ENCODE data around the gene PARP3.

PARP3 gene

DNA sequence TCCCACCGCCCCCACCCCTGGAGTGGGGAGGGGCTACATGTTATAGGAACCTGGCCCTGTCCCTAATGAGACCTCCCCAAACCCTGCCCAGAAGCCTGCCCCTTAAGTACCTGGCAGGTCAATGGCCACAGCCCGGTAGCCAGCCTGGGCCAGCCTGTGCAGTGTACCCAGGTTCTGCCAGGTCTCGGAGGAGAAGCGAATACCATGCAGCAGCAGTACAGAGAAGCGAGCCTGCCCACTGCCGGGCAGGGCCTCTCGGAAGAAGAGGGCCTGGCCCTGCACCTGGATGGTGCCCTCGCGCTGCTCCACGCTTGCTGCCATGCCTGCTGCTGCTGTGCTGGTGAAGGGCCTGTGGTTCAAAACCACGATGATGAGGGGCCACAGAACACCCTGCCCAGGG, 29.2 kb downstream of the PARP3 start:
- H3K27ac ChIP-seq = no peak overlapping the region
- H3K9me3 ChIP-seq (ENCODE audit: low read depth, low read length) = no peaks in the 10 kb centered on the region
- TF ChIP-seq FOXP2 (optimal IDR thresholded peaks at IDR 0.05; ENCODE audit: control extremely low read depth, extremely low read length, insufficient read depth) = no peak
- TF ChIP-seq EZH2 (IDR thresholded peaks at IDR 0.05) = no peak
- no peak overlapping the region for H3K4me3 ChIP-seq
- DNase-seq (ENCODE audit: low read depth, low spot score) = no peak
- no peaks in the 10 kb centered on the region for H3K36me3 ChIP-seq (ENCODE audit: insufficient read depth, low read length)
- H3K9ac ChIP-seq (ENCODE audit: insufficient read length) = no peak overlapping the region

DNA sequence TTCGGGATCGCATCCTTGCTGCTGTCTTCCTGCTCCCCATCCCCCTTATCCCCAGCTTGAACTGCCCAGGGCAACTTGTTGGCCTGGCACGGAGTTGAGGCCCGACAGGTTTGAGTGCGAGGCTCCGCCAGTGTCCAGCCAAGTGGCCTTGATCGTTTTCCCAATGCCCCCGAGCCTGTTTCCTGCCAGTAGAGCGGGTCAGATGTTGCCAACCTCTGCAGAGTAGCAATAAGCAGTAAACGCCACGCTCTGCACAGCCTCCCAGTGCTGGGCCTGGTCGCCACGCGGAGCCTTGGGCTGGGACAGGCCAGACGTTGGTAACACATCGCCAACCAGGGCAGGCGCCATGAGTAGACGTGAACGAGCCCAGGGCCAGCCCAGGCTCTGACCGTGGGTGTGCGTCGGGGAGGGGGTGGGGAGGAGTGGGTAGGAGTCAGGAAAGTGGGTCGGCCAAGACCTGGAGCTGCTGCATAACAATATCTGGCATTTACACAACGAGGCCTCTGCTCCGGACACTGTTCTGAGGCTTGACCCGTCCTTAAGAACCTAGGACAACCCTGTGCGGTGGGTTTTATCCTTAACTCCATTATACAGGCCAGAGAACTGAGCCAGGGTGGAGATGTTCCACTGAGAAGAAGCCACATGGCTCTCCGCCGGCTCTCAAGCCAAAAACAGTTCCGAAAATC, 32.3 kb downstream of the PARP3 start:
- Histone ChIP-seq H3K4me3 (peak overlapping the region; percentile 83), H3K9ac (ENCODE audit: insufficient read length) (peak overlapping the region; percentile 73), H3K27ac (peak overlapping the region; percentile 54), H3K36me3 (ENCODE audit: insufficient read depth, low read length) (no peaks in the 10 kb centered on the region), H3K9me3 (ENCODE audit: low read depth, low read length) (no peaks in the 10 kb centered on the region)
- no peak for DNase-seq (ENCODE audit: low read depth, low spot score)
- TF ChIP-seq FOXP2 (optimal IDR thresholded peaks at IDR 0.05; ENCODE audit: control extremely low read depth, extremely low read length, insufficient read depth) = no peak
- TF ChIP-seq POLR2AphosphoS5 (IDR thresholded peaks at IDR 0.05; ENCODE audit: borderline replicate concordance, low read depth, low read length) = no peak
- no peak for TF ChIP-seq EZH2 (IDR thresholded peaks at IDR 0.05)

- Histone ChIP-seq H3K9ac (ENCODE audit: insufficient read length) (peak within 1 kb of the TSS; percentile 73), H3K9me3 (ENCODE audit: low read depth, low read length) (no peaks in the 10 kb centered on the region), H3K4me3 (peak within 1 kb of the TSS; percentile 83), H3K27ac (peak within 1 kb of the TSS; percentile 54), H3K36me3 (ENCODE audit: insufficient read depth, low read length) (no peaks in the 10 kb centered on the region)
- DNase-seq (ENCODE audit: low read depth, low spot score) = no peak
- TF ChIP-seq FOXP2 (optimal IDR thresholded peaks at IDR 0.05; ENCODE audit: control extremely low read depth, extremely low read length, insufficient read depth) = no peak
- TF ChIP-seq POLR2AphosphoS5 (IDR thresholded peaks at IDR 0.05; ENCODE audit: borderline replicate concordance, low read depth, low read length) = peak; percentile 45; the same call in 1 of the 2 replicates
These were observed 33.0 kb downstream of the PARP3 start, which contains the start of gene ABHD14A for GRCh38 chr3:51974963-51975851. Gene ABHD14A (plus strand): TSS chr3:51975064. CDS start chr3:51975136, 72 bp downstream.

- no peaks in the 10 kb centered on the region for H3K9me3 ChIP-seq (ENCODE audit: low read depth, low read length)
- DNase-seq (ENCODE audit: low read depth, low spot score) = no peak
- H3K9ac ChIP-seq (ENCODE audit: insufficient read length) = no peak overlapping the region
- no peak for TF ChIP-seq FOXP2 (optimal IDR thresholded peaks at IDR 0.05; ENCODE audit: control extremely low read depth, extremely low read length, insufficient read depth)
- no peak for TF ChIP-seq EZH2 (IDR thresholded peaks at IDR 0.05)
- no peak for TF ChIP-seq POLR2AphosphoS5 (IDR thresholded peaks at IDR 0.05; ENCODE audit: borderline replicate concordance, low read depth, low read length)
- no peaks in the 10 kb centered on the region for H3K36me3 ChIP-seq (ENCODE audit: insufficient read depth, low read length)
- H3K27ac ChIP-seq = no peak overlapping the region
- H3K4me3 ChIP-seq = peak overlapping the region; percentile 83; the same call in 1 of the 2 replicates
These were observed 33.8 kb downstream of the PARP3 start for GRCh38 chr3:51975852-51976549.

GRCh38 chr3:51977446-51978142, 35.4 kb downstream of the PARP3 start:
- Histone ChIP-seq H3K9ac (ENCODE audit: insufficient read length) (no peak overlapping the region), H3K9me3 (ENCODE audit: low read depth, low read length) (no peaks in the 10 kb centered on the region), H3K4me3 (no peak overlapping the region), H3K36me3 (ENCODE audit: insufficient read depth, low read length) (no peaks in the 10 kb centered on the region), H3K27ac (no peak overlapping the region)
- no peak for DNase-seq (ENCODE audit: low read depth, low spot score)
- TF ChIP-seq FOXP2 (optimal IDR thresholded peaks at IDR 0.05; ENCODE audit: control extremely low read depth, extremely low read length, insufficient read depth) (no peak), EZH2 (IDR thresholded peaks at IDR 0.05) (no peak), POLR2AphosphoS5 (IDR thresholded peaks at IDR 0.05; ENCODE audit: borderline replicate concordance, low read depth, low read length) (no peak)

GRCh38 chr3:51978143-51978502, 36.0 kb downstream of the PARP3 start:
- TF ChIP-seq EZH2 (IDR thresholded peaks at IDR 0.05) (no peak), POLR2AphosphoS5 (IDR thresholded peaks at IDR 0.05; ENCODE audit: borderline replicate concordance, low read depth, low read length) (no peak), FOXP2 (optimal IDR thresholded peaks at IDR 0.05; ENCODE audit: control extremely low read depth, extremely low read length, insufficient read depth) (no peak)
- Histone ChIP-seq H3K9ac (ENCODE audit: insufficient read length) (no peak overlapping the region), H3K27ac (no peak overlapping the region), H3K4me3 (no peak overlapping the region), H3K36me3 (ENCODE audit: insufficient read depth, low read length) (no peaks in the 10 kb centered on the region), H3K9me3 (ENCODE audit: low read depth, low read length) (no peaks in the 10 kb centered on the region)
- no peak for DNase-seq (ENCODE audit: low read depth, low spot score)

GRCh38 chr3:51980253-51980652, 38.1 kb downstream of the PARP3 start:
- Histone ChIP-seq H3K4me3 (no peak overlapping the region), H3K36me3 (ENCODE audit: insufficient read depth, low read length) (no peaks in the 10 kb centered on the region), H3K27ac (no peak overlapping the region), H3K9ac (ENCODE audit: insufficient read length) (no peak overlapping the region), H3K9me3 (ENCODE audit: low read depth, low read length) (no peaks in the 10 kb centered on the region)
- no peak for DNase-seq (ENCODE audit: low read depth, low spot score)
- TF ChIP-seq FOXP2 (optimal IDR thresholded peaks at IDR 0.05; ENCODE audit: control extremely low read depth, extremely low read length, insufficient read depth) (no peak), POLR2AphosphoS5 (IDR thresholded peaks at IDR 0.05; ENCODE audit: borderline replicate concordance, low read depth, low read length) (no peak), EZH2 (IDR thresholded peaks at IDR 0.05) (no peak)

Measured in SK-N-MC (cell line).